Pancreas (tissue), 10 donors: ENCODE results near the gene IL11RA. TPM values are rescaled to one million over a fixed set of nuclear protein-coding genes. Genes with fewer than 3 reads are reported as not detected.
A peak's percentile ranks its signal among the peaks of the same experiment; 100 is the strongest.

Experiments used
- ATAC-seq, 4 donors: fragments of 200-7000 bp; cut with Tn5 transposase; one replicate each; pipeline versions ENCODE4 v1.8.0 to v1.9.1; 2020; ENCODE audit warnings: mild to moderate bottlenecking in 4 of 4, moderate library complexity in 4 of 4
- DNase-seq, 6 donors: peaks; one replicate each; pipeline ENCODE4 v3.0.0-alpha.2; 2020
- FAIRE-seq: peaks from 2 replicates; lab custom pipeline; 2012; peaks lifted over from hg19 to GRCh38; lab: Jason Lieb, UNC
- H3K27ac ChIP-seq, 4 donors: fragments of 200-600 bp; sonication (generic); 1 replicate in 3 of 4; 2 replicates in 1 of 4; pipeline versions ENCODE4 v1.5.0 to v1.8.0; 2020
- H3K27me3 ChIP-seq, 4 donors: fragments of 200-600 bp; one replicate each; pipeline ENCODE4 v1.8.0; 2021
- H3K36me3 ChIP-seq, 3 donors: fragments of 200-600 bp; sonication (generic) in 1 of 3; one replicate each; pipeline versions ENCODE4 v1.5.0 to v1.8.0; 2020 to 2021
- H3K4me1 ChIP-seq, 3 donors: fragments of 200-600 bp; one replicate each; pipeline ENCODE4 v1.8.0; 2021
- H3K4me3 ChIP-seq, 4 donors: fragments of 200-600 bp; sonication (generic) in 2 of 4; one replicate each; pipeline versions ENCODE4 v1.5.0 to v1.8.0; 2020 to 2021
- H3K9me3 ChIP-seq, 4 donors: fragments of 200-600 bp; one replicate each; pipeline ENCODE4 v1.8.0; 2021
- CTCF ChIP-seq, 4 donors: fragments of 200-600 bp; sonication (generic) in 3 of 4; IDR thresholded peaks; one replicate each; pipeline versions ENCODE4 v1.5.0 to v1.8.0; 2021; ENCODE audit warnings: antibody characterized with exemption in 4 of 4
- WGBS, 2 donors: extraction: QIAGEN DNeasy Blood & Tissue Kit; methylation state at CpG; one replicate each; pipeline ENCODE4 v1.1.7; 2013; 5-methylcytosine and 5-hydroxymethylcytosine counted together
- intact Hi-C, 3 donors: fragments of 100-400 bp; cut with DNase I; formaldehyde crosslinking; loops; one replicate each; pipeline versions ENCODE4 v1.11.1 to v1.14.2; 2022
- polyA plus RNA-seq, 2 donors: library from polyadenylated mRNA; stranded (reverse); fragments of 200-250 nt; gene quantifications; one replicate each; pipeline ENCODE4 v1.2.3, GENCODE V29; 2013
- total RNA-seq, 6 donors: library from RNA; stranded (reverse); fragmentation: NEBNext Ultra II Directional in 4 of 6; extraction: Animal tissue kit (Norgen Biotek cat#: 25700) in 4 of 6; gene quantifications; one replicate each; pipeline versions ENCODE4 v1.2.1 to v1.2.4, GENCODE V29; 2021 to 2023
- donor health status: healthy with polysubstance abuse.
- donor health status: DM: no; HTN: no; CAD: no; lungs with moderate emphysema.
- donor health status: DM: no; HTN: no; CAD: no.
- donor health status: control.
- donor health status: control.
- donor health status: Bipolar disorder and iron deficiency.
- donor health status: DM: yes; HTN: yes; CAD: no.
- donor health status: DM: no; HTN: no; CAD: no.
- donor health status: DM: no; HTN: no; CAD: no.
- donor health status: DM: yes; HTN: yes; CAD: no.

The IL11RA gene
- total and polyA plus RNA-seq, 8 donors, result 4.1 to 30.0 (median 7.3) TPM

DNA sequence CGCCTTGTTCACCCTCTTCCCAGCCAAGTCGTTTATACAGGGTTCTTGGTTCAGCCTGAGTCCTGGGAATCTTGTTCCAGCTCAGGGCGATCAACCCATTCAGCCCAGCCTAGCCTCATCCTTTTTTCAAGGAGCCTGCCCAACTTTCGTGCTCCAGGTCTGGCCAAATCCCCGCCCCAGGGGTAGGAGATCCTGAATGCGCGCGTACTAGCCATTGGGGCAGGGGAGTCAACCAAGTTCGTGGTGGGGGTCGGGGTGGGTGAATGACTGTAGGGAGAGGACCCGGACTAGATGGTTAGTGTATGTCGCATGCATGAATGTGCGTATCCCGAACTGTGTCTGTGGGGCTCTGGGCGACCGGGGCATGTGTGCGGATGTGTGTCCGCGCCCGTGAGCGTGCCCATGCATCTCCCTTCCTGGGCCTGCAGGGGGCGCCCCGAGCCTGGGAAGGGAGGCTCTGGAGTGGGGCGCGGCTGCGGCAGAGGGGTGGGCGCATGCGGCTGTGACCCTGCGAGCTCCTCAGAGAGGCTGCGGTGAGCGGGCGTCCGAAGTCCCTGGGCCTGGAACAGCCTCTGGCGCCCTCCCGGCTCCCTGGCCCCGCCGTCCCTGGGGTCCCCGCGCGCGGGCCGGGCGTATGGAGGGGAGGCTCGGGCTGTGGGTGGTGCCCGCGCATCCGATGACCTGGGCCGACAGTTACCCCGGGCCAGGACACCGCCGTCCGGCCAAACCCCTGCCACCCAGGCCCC, 49.2 kb downstream of the IL11RA start:
- H3K36me3 ChIP-seq, result no peaks in the 10 kb centered on the region

DNA sequence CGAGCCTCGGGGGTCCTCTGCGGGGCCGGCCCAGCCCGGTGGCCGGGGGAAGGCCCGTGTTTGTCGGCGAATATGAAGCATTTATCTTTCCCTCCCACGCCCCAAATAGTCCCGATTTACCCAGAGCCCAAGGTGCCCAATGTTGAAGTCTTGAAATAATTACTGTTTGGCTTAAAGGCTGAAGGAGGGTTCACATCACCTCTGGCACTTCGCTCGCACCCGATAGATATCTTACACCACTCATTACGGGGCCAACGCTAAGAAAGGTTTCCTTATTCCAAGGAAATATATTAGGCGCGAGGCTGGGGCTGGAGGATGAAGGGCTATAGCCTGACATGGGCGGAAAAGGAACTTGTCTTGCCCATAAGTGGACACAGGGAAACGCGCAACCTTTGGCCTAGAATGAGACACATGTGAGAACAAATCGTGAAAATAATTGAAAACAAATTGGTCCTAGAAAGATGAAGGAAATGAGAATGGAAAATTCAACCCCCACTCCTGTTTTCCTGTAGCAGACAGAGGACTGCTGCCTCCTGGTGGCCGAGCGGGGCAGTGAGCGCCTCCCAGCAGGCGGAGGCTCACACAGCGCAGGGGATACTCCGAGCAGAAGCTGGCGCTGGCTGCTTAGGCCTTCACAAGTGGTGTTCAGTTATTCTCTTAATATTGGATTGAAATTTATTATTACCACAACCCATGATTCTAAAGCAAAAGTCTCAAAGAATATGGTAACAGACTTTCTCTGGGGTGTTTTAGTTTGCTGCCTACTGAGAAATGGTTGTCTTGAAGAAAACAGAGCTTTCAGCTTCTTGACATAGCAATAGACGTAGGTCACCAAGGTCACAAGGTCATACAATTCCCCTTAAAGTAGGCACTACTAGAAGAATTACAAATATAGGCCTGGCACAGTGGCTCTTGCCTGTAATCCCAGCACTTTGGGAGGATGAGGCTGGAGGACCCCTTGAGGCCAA, 50.1 kb downstream of the IL11RA start:
- Histone ChIP-seq H3K27ac (peak overlapping the region in 3 of 4 donors; percentile 22 to 28 (median 26)), H3K4me1 (no peaks in the 10 kb centered on the region), H3K27me3 (no peaks in the 10 kb centered on the region), H3K9me3 (no peaks in the 10 kb centered on the region), H3K36me3 (no peaks in the 10 kb centered on the region), H3K4me3 (peak overlapping the region; percentile 51 to 74 (median 64))
- intact Hi-C loops, result no loop called here
- TF ChIP-seq CTCF (IDR thresholded peaks at IDR 0.05), result peak; percentile 97 to 99 (median 98)
- peak; percentile 93 to 97 (median 96) for ATAC-seq
- WGBS, 2 donors, result 2% methylated on average over 29 to 30 of the region's 30 CpGs
- peak; percentile 77 to 96 (median 88) for DNase-seq
- peak; percentile 5 for FAIRE-seq

More for the DNA sequence above, 49.2 kb downstream of the IL11RA start:
- peak; percentile 93 to 96 (median 94) for ATAC-seq
- intact Hi-C loops, result no loop called here
- FAIRE-seq, result no peak
- peak; percentile 80 to 95 (median 88) for TF ChIP-seq CTCF (IDR thresholded peaks at IDR 0.05)
- H3K4me1 ChIP-seq, result no peaks in the 10 kb centered on the region
- no peaks in the 10 kb centered on the region for H3K27me3 ChIP-seq
- 8% methylated on average over 41 to 52 of the region's 52 CpGs for WGBS, 2 donors
- peak overlapping the region; percentile 51 to 74 (median 64) for H3K4me3 ChIP-seq
- no peaks in the 10 kb centered on the region for H3K9me3 ChIP-seq
- peak; percentile 52 to 94 (median 76) for DNase-seq
- H3K27ac ChIP-seq, result peak overlapping the region in 3 of 4 donors; percentile 22 to 28 (median 26)

GRCh38 chr9:34707130-34707529, 55.1 kb downstream of the IL11RA start:
- FAIRE-seq (no peak), ATAC-seq (no peak), DNase-seq (no peak)
- Histone ChIP-seq H3K4me3 (no peak overlapping the region), H3K36me3 (no peaks in the 10 kb centered on the region), H3K4me1 (no peaks in the 10 kb centered on the region), H3K27ac (no peak overlapping the region), H3K9me3 (no peaks in the 10 kb centered on the region), H3K27me3 (no peaks in the 10 kb centered on the region)
- TF ChIP-seq CTCF (IDR thresholded peaks at IDR 0.05), result no peak
- 70 to 80% methylated on average over 2 of the region's 2 CpGs for WGBS, 2 donors
- intact Hi-C loops, result no loop called here

DNA sequence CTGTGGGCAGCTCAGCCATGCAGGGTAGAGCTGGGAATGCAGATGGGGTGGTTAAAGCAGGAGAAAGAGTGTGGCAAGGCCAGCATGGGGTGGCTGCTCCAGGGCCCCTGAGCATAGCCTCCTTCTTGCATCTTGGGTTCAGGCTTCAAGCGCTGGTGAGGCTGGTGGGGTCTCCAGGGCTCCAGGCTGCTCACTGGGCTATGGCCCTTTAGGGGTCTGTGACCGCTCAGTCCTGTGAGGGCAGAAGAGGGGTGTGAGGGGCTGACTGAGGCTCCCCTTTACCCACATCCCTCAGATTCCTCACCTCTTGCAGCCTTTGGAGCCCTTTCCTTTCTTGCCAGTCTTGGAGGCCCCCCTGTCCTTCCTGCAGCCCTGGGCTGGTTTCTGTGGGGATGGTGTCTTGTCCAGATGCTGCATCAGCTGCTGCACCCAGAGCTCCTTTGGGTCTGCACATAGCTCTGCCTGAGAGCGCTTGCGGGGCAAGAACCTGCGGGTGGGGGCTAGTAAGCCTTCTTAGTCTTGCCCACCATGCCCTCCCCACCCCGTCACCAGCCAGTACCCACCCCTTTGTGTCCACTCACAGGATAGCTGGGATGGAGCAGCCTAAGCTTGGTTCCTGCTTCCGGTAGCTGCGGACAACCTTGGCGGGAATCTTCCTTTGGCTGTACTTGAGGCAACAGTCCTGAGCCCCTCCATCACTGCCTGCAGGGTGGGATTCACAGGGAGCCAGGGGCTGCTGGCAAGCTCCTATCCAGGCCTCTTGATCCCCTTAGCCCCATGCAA, 57.4 kb downstream of the IL11RA start:
- Histone ChIP-seq H3K9me3 (no peaks in the 10 kb centered on the region), H3K36me3 (no peaks in the 10 kb centered on the region), H3K4me1 (no peaks in the 10 kb centered on the region), H3K4me3 (no peak overlapping the region), H3K27ac (no peak overlapping the region), H3K27me3 (no peaks in the 10 kb centered on the region)
- FAIRE-seq, result no peak
- 92% methylated on average over 9 of the region's 9 CpGs for WGBS, 2 donors
- no peak for TF ChIP-seq CTCF (IDR thresholded peaks at IDR 0.05)
- ATAC-seq, result no peak
- DNase-seq, result no peak
- intact Hi-C loops, result no loop called here
